Peyer's patch (tissue), 4 donors: ENCODE results near the gene SH3BP5L. TPM values are rescaled to one million over a fixed set of nuclear protein-coding genes. Genes with fewer than 3 reads are reported as not detected.

ENCODE experiments used
- DNase-seq, 3 donors: peaks; one replicate each; pipeline ENCODE4 v3.0.0-alpha.2; 2017 to 2019
- H3K27ac ChIP-seq, 4 donors: fragments of 200-600 bp; sonication (generic); one replicate each; pipeline ENCODE4 v1.5.1; 2016 to 2019
- H3K27me3 ChIP-seq, 2 donors: fragments of 200-600 bp; sonication (generic); one replicate each; pipeline ENCODE4 v1.5.1; 2019
- H3K36me3 ChIP-seq, 3 donors: fragments of 200-600 bp; sonication (generic); one replicate each; pipeline ENCODE4 v1.5.1; 2016 to 2019
- H3K4me1 ChIP-seq, 4 donors: fragments of 200-600 bp; sonication (generic); one replicate each; pipeline ENCODE4 v1.5.1; 2016 to 2019
- H3K4me3 ChIP-seq, 4 donors: fragments of 200-600 bp; sonication (generic); 1 replicate in 3 of 4; 2 replicates in 1 of 4; pipeline ENCODE4 v1.5.1; 2016 to 2019; ENCODE audit warnings: mild to moderate bottlenecking in 1 of 4
- H3K9me3 ChIP-seq, 4 donors: fragments of 200-600 bp; sonication (generic); one replicate each; pipeline ENCODE4 v1.5.1; 2016 to 2019; ENCODE audit warnings: mild to moderate bottlenecking in 1 of 4
- POLR2A ChIP-seq, 2 donors: fragments of 450-650 bp; IDR thresholded peaks; one replicate each; pipeline ENCODE4 v1.5.1; 2017; ENCODE audit warnings: antibody characterized with exemption in 2 of 2, mild to moderate bottlenecking in 2 of 2, moderate library complexity in 2 of 2
- total RNA-seq, 4 donors: library from RNA; depleted of rRNA; stranded (reverse); fragments of >200 nt; gene quantifications; one replicate each; pipeline ENCODE4 v1.1.0, GENCODE V29; 2016
- TF ChIP-seq, protein P1 (sequence below), 6 experiments: fragments of 450-650 bp in 4 of 6; fragments of 200-600 bp in 2 of 6; sonication (generic) in 1 of 6; IDR thresholded peaks; one replicate each; pipeline ENCODE4 v1.5.1; 2017 to 2019; ENCODE audit warnings: antibody characterized with exemption in 6 of 6, mild to moderate bottlenecking in 3 of 6, moderate library complexity in 1 of 6

The SH3BP5L gene
- total RNA-seq, 4 donors from 2014 or later, result 19.0 to 60.6 (median 51.5) TPM

DNA sequence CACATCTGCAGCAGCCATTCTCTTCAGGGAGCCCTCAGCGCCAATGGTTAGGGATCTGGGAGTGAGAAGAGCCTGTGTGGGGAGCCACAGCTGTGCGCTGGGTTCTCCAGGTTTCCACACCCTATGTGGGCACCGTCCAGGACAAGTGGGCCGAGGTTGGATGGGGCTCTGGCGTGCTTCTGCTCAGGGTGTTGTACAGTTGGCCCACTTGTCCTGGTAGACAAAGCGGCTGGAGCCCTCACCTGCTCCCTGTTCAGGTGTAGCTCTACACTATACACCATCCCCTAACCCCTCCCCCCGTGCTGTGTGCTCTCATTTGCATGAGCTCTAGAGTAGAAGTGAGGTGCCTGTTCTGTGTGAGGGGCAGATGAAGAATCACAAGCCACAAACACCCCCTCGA is 12.2 kb downstream of the SH3BP5L start:
- no peak for TF ChIP-seq POLR2A (IDR thresholded peaks at IDR 0.05)
- TF ChIP-seq, protein P1, sequence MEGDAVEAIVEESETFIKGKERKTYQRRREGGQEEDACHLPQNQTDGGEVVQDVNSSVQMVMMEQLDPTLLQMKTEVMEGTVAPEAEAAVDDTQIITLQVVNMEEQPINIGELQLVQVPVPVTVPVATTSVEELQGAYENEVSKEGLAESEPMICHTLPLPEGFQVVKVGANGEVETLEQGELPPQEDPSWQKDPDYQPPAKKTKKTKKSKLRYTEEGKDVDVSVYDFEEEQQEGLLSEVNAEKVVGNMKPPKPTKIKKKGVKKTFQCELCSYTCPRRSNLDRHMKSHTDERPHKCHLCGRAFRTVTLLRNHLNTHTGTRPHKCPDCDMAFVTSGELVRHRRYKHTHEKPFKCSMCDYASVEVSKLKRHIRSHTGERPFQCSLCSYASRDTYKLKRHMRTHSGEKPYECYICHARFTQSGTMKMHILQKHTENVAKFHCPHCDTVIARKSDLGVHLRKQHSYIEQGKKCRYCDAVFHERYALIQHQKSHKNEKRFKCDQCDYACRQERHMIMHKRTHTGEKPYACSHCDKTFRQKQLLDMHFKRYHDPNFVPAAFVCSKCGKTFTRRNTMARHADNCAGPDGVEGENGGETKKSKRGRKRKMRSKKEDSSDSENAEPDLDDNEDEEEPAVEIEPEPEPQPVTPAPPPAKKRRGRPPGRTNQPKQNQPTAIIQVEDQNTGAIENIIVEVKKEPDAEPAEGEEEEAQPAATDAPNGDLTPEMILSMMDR (IDR thresholded peaks at IDR 0.05), result no peak
- peaks cover 0 to 13% (median 0%) of the 10 kb centered on the region in 4 donors for H3K4me1 ChIP-seq
- peak in 1 of 3 donors; percentile 35 for DNase-seq
- H3K36me3 ChIP-seq, result peaks cover 0 to 72% (median 0%) of the 10 kb centered on the region in 3 donors
- H3K4me3 ChIP-seq, result no peak overlapping the region
- no peak overlapping the region for H3K27ac ChIP-seq
- H3K27me3 ChIP-seq, result no peaks in the 10 kb centered on the region
- H3K9me3 ChIP-seq, result no peaks in the 10 kb centered on the region

DNA sequence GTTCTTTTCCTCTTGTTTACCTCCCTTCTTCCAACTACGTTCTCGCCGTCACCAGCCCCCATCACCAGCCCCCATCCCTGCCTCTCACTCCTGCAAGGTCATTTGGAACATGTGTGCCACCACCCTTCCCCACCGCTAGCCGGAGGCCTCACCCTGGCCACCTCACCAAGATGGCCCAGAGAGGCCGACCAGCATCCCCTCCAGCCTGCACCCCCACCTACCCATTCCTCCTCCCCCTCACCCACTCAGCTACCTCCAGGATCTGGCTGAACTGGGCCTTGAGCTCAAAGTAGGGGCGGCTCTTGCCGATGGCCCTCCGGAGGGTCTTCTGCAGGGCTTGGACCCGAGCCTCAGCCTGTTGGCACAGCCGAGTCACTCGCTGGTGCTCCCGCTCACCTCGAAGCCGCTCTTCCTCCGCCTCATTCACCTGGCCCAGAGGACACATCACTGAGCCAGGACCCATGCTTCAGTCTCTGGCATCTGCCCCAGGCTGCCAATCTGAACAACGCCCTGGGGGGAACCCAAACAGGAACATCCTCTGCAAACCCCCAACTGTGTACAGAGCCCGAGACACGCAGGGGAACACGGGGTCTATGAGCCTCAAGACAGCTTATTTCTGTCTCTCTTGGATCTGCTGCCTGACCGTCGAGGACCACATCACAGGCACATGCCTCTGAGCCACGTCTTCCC is 12.8 kb downstream of the SH3BP5L start:
- DNase-seq, result peak in 1 of 3 donors; percentile 32

DNA sequence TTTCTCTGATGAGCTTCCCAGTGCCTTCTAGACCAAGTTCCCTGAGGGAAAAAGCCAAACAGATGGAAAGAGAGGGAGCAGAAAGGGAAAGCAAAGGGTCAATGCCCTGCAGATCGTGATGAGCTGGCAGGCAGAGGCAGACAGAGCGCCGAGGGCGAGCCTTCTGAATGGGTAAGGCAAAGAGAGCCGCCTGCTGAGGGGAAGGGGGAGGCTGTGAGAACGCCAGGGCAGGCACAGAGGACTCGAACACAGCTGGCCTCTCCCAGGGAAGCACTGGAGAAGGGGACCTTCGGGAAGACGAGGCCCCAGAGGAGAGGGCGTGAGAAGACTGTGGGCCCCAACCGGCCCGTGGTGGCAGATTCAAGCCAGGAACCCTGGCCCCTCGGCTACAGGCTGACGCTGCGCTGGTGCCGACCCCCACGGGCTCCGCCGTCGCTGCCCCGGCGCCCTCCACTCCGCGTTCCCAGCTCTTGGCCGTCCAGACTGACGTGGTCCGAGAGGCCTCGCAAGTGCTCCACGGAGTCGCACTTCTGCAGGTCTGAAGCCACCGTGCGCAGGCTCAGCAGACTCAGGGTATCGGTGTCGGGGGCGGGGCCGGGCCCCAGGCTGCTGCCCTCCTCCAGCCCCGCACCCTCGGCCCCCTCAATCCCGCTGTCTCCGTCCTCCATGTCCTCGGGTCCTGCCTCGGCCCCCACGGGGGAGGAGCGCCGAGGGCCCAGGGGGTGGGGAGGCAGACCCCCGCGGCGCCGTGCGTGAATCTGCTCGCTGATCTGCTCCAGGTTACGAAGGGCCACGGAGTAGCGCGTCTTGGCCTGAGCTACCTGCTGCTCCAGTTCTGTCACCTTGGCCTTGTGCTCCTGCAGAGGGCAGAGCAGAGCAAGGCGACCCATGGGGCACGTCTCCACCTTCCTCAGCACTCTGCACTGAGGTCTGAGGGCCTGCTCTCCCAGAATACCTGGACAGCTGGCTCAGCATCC is 13.9 kb downstream of the SH3BP5L start:
- Histone ChIP-seq H3K4me3 (no peak overlapping the region), H3K4me1 (peaks cover 0 to 15% (median 3%) of the 10 kb centered on the region in 4 donors), H3K27ac (no peak overlapping the region), H3K36me3 (peaks cover 0 to 56% (median 0%) of the 10 kb centered on the region in 3 donors), H3K27me3 (no peaks in the 10 kb centered on the region), H3K9me3 (no peaks in the 10 kb centered on the region)
- peak in 1 of 3 donors; percentile 47 for DNase-seq
- no peak for TF ChIP-seq POLR2A (IDR thresholded peaks at IDR 0.05)
- TF ChIP-seq, protein P1 (IDR thresholded peaks at IDR 0.05), result peak in 1 of 6 experiments; percentile 10

More for the DNA sequence above, 12.8 kb downstream of the SH3BP5L start:
- no peak for TF ChIP-seq POLR2A (IDR thresholded peaks at IDR 0.05)
- TF ChIP-seq, protein P1 (IDR thresholded peaks at IDR 0.05), result no peak
- Histone ChIP-seq H3K27ac (no peak overlapping the region), H3K4me1 (peaks cover 0 to 13% (median 0%) of the 10 kb centered on the region in 4 donors), H3K27me3 (no peaks in the 10 kb centered on the region), H3K9me3 (no peaks in the 10 kb centered on the region), H3K36me3 (peaks cover 0 to 65% (median 0%) of the 10 kb centered on the region in 3 donors), H3K4me3 (no peak overlapping the region)

DNA sequence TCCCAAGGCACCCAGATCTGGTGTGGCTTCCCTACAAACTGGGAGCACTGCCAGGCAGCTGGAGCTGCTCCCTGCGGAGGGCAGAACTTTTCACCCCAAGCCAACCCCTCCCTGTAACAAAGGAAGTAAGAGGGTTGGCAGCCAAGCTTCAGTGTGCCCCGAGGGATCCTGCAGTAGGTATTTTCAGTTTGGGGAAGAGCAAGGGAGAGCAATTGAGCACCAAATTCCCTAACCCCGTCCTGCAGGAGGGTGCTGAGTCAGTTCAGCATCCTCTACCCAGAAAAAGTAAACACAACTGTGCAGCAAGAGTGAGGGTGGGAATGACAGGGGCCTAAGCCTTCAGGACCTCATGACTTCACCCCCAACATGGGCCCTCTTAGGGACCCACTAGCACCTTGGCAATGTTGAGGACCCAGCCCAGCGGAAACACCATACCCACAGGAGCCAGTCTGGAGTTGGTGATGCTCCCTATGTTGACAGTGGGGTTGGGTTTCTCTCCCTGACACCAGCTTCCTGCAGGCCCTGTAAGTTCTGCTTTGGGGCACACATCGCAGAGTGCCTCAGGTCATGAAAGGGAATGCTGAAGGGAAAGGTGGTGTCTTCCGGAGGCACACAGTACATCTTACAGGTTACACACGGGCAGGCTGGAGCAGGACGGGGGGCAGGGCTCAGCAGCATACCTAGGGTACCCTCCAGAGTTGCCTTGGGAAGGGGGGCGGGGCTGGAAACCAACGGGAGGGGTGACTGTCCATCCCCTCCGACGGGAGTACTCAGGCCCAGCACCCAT is 14.8 kb downstream of the SH3BP5L start:
- peaks cover under 1 to 24% (median 11%) of the 10 kb centered on the region in 4 donors for H3K4me1 ChIP-seq
- no peak for TF ChIP-seq POLR2A (IDR thresholded peaks at IDR 0.05)
- TF ChIP-seq, protein P1 (IDR thresholded peaks at IDR 0.05), result no peak
- peaks cover 0 to 47% (median 0%) of the 10 kb centered on the region in 3 donors for H3K36me3 ChIP-seq
- DNase-seq, result peak in 1 of 3 donors; percentile 51
- no peak overlapping the region for H3K27ac ChIP-seq
- H3K27me3 ChIP-seq, result no peaks in the 10 kb centered on the region
- H3K9me3 ChIP-seq, result no peaks in the 10 kb centered on the region
- no peak overlapping the region for H3K4me3 ChIP-seq
